ENCODE measurements around the gene POLR2J3.
"Not testable (repeated sequence)": the region's sequence is repeated elsewhere in the genome, so short reads cannot be mapped to it uniquely, and the experiment has no call there.

POLR2J3 gene

DNA sequence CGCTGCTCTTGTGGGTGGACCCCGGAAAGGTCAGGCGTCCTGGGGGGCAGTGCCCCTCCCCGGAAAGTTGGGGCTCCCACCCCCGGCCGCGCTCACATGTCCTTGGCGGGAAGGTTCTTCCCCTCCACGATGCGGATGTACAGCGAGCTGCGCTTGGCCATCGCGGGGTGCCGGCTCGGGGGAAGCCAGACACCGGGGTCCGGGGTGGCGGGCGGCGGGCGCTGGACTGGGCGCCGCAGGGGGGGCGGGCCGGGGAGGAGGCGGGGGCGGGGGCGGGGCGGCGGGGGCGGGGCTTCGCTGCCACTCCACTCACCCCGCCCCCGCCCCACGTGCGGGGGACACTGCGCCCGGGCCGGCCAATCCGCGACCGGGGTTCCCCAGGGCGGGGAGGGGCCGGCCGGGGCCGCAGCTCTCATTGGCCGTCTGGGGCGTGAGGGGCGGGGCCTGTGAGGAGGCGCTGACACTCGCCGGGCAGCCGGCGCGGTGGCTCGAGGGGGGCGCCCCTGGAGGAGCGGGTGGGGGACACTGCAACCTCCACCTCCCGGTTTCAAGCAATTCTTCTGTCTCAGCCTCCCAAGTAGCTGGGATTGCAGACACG, 54.7 kb downstream of the POLR2J3 start, which contains the start of gene RASA4B:
Gene RASA4B, minus strand, starts transcription at position 228 of the 598 bp plus-strand sequence. Its CDS starts 67 bp downstream, at position 161.
- not testable (repeated sequence) for DNase-seq

Measured in effector CD4-positive, alpha-beta T cell (primary cell).